ENCODE results near the gene CLRN3. TPM values are rescaled to one million over a fixed set of nuclear protein-coding genes. Genes with fewer than 3 reads are reported as not detected.

CLRN3 gene
- total RNA-seq, 4 donors from 2014 or later: 0.27 TPM; not detected in 3

GRCh38 chr10:127860592-127860991 is 32.1 kb downstream of the CLRN3 start:
- Histone ChIP-seq H3K4me3 (no peak overlapping the region), H3K4me1 (no peaks in the 10 kb centered on the region), H3K27me3 (no peaks in the 10 kb centered on the region), H3K27ac (no peak overlapping the region), H3K36me3 (no peaks in the 10 kb centered on the region), H3K9me3 (no peaks in the 10 kb centered on the region)
- ATAC-seq (no peak), DNase-seq (no peak)
- intact Hi-C loops (cut with DNase I; ENCODE audit: low total_unique reads): no loop called here
- TF ChIP-seq POLR2A (IDR thresholded peaks at IDR 0.05) (no peak), CTCF (IDR thresholded peaks at IDR 0.05 in 4 of 5, conservative IDR thresholded peaks at IDR 0.05 in 1 of 5) (no peak)
- in situ Hi-C loops (cut with MboI; ENCODE audit: low sequenced_read_pairs in 4 of 4): no loop called here

- in situ Hi-C loops (cut with MboI; ENCODE audit: low sequenced_read_pairs in 4 of 4) (no loop called here), intact Hi-C loops (cut with DNase I; ENCODE audit: low total_unique reads) (loop anchor here (10.0 kb wide), 1 partner anchor 1871 kb away; no protein-coding TSS in a partner anchor)
- DNase-seq: no peak
- Histone ChIP-seq H3K9me3 (no peaks in the 10 kb centered on the region), H3K27me3 (no peaks in the 10 kb centered on the region), H3K27ac (no peak overlapping the region), H3K36me3 (no peaks in the 10 kb centered on the region), H3K4me1 (no peaks in the 10 kb centered on the region), H3K4me3 (no peak overlapping the region)
- no peak for TF ChIP-seq CTCF (IDR thresholded peaks at IDR 0.05 in 4 of 5, conservative IDR thresholded peaks at IDR 0.05 in 1 of 5)
- TF ChIP-seq POLR2A (IDR thresholded peaks at IDR 0.05): no peak
- ATAC-seq: no peak
These were observed 36.8 kb downstream of the CLRN3 start for GRCh38 chr10:127855976-127856375.

- TF ChIP-seq POLR2A (IDR thresholded peaks at IDR 0.05) (no peak), CTCF (IDR thresholded peaks at IDR 0.05 in 4 of 5, conservative IDR thresholded peaks at IDR 0.05 in 1 of 5) (no peak)
- no peaks in the 10 kb centered on the region for H3K9me3 ChIP-seq
- H3K27me3 ChIP-seq: no peaks in the 10 kb centered on the region
- intact Hi-C loops (cut with DNase I; ENCODE audit: low total_unique reads) (loop anchor here (10.0 kb wide), 1 partner anchor 1871 kb away; no protein-coding TSS in a partner anchor), in situ Hi-C loops (cut with MboI; ENCODE audit: low sequenced_read_pairs in 4 of 4) (no loop called here)
- no peaks in the 10 kb centered on the region for H3K4me1 ChIP-seq
- DNase-seq (no peak), ATAC-seq (no peak)
- H3K36me3 ChIP-seq: no peaks in the 10 kb centered on the region
- H3K27ac ChIP-seq: no peak overlapping the region
- no peak overlapping the region for H3K4me3 ChIP-seq
These were observed 37.2 kb downstream of the CLRN3 start for GRCh38 chr10:127855591-127855881.

GRCh38 chr10:127854769-127855590 is 37.8 kb downstream of the CLRN3 start:
- intact Hi-C loops (cut with DNase I; ENCODE audit: low total_unique reads): loop anchor here (5.0 to 10.0 kb wide), 2 partner anchors 138 to 1870 kb away; no protein-coding TSS in a partner anchor
- H3K27ac ChIP-seq: no peak overlapping the region
- H3K27me3 ChIP-seq: no peaks in the 10 kb centered on the region
- TF ChIP-seq POLR2A (IDR thresholded peaks at IDR 0.05) (no peak), CTCF (IDR thresholded peaks at IDR 0.05 in 4 of 5, conservative IDR thresholded peaks at IDR 0.05 in 1 of 5) (no peak)
- H3K9me3 ChIP-seq: no peaks in the 10 kb centered on the region
- in situ Hi-C loops (cut with MboI; ENCODE audit: low sequenced_read_pairs in 4 of 4): no loop called here
- H3K4me1 ChIP-seq: no peaks in the 10 kb centered on the region
- no peak for ATAC-seq
- no peak overlapping the region for H3K4me3 ChIP-seq
- H3K36me3 ChIP-seq: no peaks in the 10 kb centered on the region
- DNase-seq: no peak

Data from gastrocnemius medialis (tissue), 4 donors.